HS-5 (cell line): Measurements from ENCODE around the gene CAMTA1.
"Not testable (repeated sequence)": the region's sequence is repeated elsewhere in the genome, so short reads cannot be mapped to it uniquely, and the experiment has no call there.

Source experiments
- DNase-seq: peaks from one replicate; pipeline ENCODE4 v3.0.0-alpha.2; 2012; ENCODE audit warnings: low read depth

The CAMTA1 gene

GRCh38 chr1:7108251-7108650, 323.0 kb downstream of the CAMTA1 start:
- no peak for DNase-seq

- DNase-seq, result no peak
These were observed 324.6 kb downstream of the CAMTA1 start for GRCh38 chr1:7109901-7110300.

- DNase-seq, result no peak
These were observed 325.1 kb downstream of the CAMTA1 start for GRCh38 chr1:7110321-7110720.

GRCh38 chr1:7111853-7112252, 326.6 kb downstream of the CAMTA1 start:
- DNase-seq, result no peak

GRCh38 chr1:7113136-7113535, 327.9 kb downstream of the CAMTA1 start:
- no peak for DNase-seq

GRCh38 chr1:7113822-7114221, 328.6 kb downstream of the CAMTA1 start:
- DNase-seq, result no peak

- no peak for DNase-seq
These were observed 330.7 kb downstream of the CAMTA1 start for GRCh38 chr1:7116001-7116400.

GRCh38 chr1:7117399-7118281, 332.4 kb downstream of the CAMTA1 start:
- peak; percentile 73 for DNase-seq

- no peak for DNase-seq
These were observed 333.9 kb downstream of the CAMTA1 start for GRCh38 chr1:7119156-7119555.

- DNase-seq, result no peak
These were observed 335.8 kb downstream of the CAMTA1 start for GRCh38 chr1:7120863-7121621.

- DNase-seq, result no peak
These were observed 336.4 kb downstream of the CAMTA1 start for GRCh38 chr1:7121622-7121988.

GRCh38 chr1:7127322-7128075, 342.2 kb downstream of the CAMTA1 start:
- DNase-seq, result no peak

GRCh38 chr1:7128293-7128692, 343.0 kb downstream of the CAMTA1 start:
- DNase-seq, result no peak

GRCh38 chr1:7130127-7130526, 344.9 kb downstream of the CAMTA1 start:
- no peak for DNase-seq

- DNase-seq, result no peak
These were observed 350.2 kb downstream of the CAMTA1 start for GRCh38 chr1:7135493-7135892.

- peak; percentile 6 for DNase-seq
These were observed 351.1 kb downstream of the CAMTA1 start for GRCh38 chr1:7136166-7136953.

- no peak for DNase-seq
These were observed 355.0 kb downstream of the CAMTA1 start for GRCh38 chr1:7140251-7140650.

- no peak for DNase-seq
These were observed 360.7 kb downstream of the CAMTA1 start for GRCh38 chr1:7145947-7146346.

- no peak for DNase-seq
These were observed 361.5 kb downstream of the CAMTA1 start for GRCh38 chr1:7146710-7147109.

- not testable (repeated sequence) for DNase-seq
These were observed 362.5 kb downstream of the CAMTA1 start for GRCh38 chr1:7147581-7148282.
